GM21786 (cell line): Measurements from ENCODE around the gene PYGM.

Source experiments
- ATAC-seq: cut with Tn5 transposase; IDR thresholded peaks from one replicate; pipeline ENCODE4 v1.9.1; 2021; ENCODE audit not compliant: unreplicated experiment

The PYGM gene

DNA sequence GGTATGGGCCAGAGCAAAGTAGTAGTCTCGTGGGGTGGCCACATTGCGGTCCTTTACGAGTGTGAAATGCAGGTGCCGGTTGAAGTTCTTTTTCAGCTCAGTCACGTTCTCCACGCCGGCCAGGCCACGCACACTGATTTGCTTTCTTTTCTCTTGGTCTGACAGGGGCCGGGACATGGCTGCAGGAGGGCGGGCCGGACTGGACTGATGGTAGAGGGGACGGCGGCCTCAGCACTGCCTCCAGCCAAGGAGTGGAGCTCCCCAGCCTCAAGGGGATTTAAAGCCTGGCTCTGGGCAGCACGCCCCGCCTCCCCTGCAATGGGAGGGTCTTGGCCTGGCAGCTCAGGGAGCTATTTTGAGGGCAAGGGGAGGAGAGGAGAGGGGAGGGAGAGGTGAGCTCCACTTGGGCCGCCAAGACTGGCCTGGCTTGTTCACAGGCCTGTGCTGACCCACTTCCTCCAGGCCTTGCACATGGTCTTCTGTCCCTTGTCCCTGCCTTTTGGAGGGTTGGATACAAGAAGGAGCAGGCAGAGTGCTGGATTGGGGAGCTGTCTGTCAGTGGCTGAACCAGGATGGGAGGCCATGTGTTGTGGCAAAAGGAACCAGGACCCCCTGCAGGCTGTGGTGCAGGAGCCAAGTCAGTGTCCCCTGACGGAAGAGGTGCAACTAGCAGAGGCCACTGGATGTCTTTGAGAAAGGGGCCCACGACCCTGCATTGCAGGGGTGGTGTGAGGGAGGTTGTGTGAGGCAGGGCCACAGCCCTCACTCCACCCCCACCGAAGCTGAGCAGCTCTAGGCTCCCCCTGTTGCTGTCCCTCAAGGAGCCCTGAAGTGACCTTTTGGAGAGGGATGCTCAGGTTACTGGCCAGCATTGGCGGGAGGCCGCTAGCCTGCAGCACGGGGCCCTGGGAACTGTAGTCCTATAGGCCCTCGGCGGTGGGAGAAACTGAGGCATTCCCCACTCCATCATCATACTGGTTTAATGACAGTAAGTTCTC lies at the start of gene PYGM:
TSS of gene PYGM (minus strand) at position 253 of the 998 bp plus-strand sequence. CDS start at position 177, 76 bp downstream.
- no peak for ATAC-seq

DNA sequence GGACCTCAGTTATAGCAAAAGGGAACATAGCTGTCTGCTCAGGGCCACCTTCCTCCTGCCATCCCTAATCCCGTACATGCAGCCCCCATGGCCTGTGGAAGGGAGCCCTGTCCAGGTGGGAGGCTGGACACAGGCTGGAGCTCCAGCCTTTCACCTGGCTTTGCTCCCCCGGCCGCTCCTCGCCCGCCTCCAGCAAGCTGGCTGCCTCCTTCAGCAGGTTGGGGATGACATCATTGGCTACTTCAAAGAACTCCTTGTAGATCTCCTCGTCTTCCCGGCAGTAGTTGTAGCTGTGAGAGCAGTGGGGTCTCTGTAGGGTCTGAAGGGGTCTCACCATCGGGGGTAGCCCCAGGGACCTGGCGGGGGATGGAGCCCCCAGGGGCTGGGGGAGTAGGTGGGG lies 45.7 kb upstream of the PYGM start:
- no peak for ATAC-seq

DNA sequence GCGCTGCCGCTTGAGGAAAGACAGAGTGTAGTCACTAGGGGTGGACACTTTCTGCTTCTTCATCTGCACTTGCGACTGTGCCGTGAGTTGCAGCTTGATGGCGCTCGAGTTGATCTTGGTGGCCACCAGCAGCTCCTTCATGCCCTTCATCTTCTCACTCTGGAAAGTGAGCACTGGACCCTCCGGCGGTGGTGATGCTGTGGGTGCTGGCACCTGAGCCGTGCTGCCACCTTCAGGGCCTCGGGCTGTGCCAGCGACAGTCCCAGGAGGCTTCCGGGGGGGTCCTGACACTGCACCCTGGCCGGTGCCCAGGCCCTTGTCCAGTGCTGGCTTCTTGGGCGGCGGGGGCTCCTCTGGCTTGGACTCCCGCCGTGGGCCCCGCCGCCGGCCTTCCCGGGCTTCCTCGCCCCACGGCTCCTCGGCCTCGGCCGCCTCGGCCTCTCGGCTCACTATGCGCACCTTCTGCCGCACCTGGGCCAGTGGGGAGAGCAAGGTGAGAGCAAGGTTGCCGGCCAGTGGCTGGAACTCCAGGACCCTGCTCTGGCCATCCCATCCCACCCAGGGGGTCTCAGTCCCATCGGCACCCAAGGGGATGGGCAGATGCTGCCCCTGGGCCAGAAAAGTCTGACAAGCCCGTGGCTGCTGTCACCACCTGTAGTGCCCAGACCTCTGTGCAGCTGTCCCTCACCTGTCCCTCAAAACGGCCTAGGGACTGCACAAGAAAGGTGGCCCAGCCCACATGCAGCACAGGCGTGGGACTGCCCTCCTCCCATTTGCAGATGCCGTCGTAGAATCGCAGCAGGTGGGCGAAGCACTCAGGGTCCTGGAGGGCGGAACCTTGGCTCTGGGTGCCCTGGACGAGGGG lies 44.8 kb upstream of the PYGM start:
- ATAC-seq, result no peak

DNA sequence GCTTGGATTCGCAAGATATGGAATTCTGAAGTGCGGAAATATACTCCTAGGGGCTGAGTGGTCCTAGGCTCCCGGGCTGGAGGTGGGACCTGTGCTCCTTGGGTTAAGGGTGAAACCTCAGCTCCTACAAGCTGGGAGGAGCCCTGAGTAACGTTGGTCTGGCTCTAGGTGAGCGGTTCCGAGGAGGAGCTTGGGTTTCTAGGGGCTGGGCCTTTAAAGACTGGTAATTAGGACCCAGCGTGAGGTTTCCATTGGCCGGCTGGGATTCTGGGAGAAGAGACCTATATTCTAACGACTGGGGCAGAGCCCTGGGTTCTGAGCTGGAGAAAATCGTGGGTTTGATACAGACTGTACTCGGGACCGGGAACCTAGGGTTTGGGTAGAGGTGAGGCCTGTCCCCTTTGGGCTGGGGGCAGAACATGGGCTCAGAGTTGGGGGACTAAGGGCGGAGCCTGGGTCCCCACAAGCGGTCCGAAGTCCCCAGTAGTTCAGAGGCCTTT lies 44.1 kb upstream of the PYGM start:
- no peak for ATAC-seq

DNA sequence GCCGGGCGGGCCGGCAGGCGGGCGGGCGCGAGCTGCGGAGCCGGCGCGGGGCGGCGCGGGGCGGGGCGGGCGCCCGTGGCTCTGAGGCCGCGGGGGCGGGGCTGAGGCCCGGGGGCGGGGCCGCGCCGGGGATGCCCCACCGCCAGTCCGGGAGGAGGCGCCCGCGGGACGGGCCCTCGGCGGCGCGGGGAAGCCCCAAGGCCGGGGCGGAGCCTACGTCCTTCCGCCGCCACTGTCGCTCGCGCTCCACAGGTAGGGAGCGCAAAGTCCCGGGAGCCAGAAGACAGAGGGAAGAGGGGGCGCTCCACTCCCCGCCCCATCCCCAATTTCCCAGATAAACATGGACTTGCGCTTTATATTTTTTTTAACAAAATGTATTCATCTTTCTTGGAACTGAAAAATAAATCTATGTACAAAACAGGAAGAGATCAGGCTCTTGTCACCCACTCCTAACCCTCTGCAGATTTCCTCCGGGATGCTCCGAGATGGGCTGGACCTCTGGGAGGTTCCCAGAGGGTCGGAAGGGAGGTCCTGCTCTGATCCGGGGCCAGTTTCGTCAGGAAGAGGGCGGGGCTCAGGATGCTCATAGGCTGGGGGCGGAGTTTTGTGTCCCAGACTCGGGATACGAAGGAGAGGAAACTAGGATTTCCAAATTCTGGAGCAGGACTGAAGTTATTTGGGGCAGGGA lies 43.5 kb upstream of the PYGM start, which contains the start of gene MAP4K2:
TSS of gene MAP4K2 (minus strand) at position 57 of the 688 bp plus-strand sequence. CDS start 65 bp downstream, outside the sequence.
- ATAC-seq, result no peak

DNA sequence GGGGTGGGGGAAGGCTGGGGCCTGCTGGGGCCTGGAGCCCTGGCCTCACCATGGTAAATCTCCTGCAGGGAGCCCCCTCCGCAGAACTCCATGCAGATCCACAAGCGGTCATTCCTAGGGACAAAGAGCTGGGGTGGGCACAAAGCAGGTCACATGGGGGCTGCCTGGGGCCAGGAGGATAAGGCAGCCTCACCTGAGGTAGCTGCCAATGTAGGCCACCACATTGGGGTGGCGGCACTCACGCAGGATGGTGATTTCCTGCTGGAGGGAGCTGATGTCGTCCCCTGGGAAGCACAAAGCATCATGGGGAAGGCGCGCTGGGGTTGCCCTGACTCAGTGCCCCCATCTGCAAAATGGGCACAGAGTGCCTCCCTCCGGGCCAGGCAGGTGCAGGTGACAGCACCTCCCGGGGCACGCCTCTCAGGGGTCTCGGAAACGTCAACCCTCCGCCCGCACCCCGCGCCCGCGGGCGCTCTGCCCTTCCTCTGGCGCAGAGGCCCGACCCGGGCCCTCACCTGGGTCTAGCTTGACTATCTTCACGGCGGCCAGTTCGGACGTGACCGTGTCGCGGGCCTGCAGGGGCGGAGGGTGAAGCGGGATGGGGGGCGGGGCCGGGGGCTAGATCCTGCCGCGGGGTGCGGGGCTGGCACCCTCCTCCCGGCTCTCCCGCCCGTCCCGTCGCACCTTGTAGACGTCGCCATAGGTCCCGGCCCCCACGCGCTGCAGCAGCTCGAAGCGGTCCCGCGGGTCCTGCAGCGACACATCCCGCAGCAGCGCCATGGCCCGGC lies 42.8 kb upstream of the PYGM start:
- no peak for ATAC-seq

DNA sequence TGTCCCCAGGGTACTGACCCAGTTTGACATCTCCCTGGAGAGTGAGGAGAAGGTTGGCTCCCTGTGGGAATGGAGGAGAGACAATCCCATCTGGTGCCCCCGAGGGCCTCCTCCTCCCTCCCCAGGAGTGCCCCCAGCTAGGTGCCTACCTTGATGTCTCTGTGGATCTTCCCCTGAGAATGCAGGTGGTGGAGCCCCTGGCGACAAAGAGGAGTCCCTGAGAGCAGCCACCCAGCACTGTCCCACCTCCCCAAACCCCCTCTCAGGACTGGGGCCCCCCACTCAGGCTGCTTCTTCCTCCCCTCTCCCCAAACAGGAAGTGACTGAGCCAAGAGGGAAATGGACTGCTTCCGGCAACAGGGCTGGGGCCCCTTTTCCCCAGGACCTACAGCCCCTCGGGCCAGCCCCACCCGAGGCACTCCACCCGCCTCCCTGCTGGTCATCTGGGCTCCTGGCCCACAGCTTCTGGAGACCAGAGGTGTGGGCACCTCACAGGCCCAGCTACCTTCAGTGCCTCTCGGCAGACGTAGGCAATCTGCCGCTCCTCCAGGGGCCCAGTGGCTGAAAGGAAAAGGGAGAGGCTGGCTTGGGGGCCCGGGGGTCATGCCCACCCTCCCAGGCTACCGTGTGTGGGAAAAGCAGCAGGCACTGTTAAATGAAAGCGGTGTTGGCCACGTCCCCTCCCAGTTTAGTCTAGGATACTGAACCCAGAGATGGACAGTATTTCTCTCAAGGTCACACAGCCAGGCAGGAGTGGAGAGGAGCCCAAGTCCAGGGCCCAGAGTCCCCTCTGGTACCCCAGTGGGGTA lies 42.0 kb upstream of the PYGM start:
- ATAC-seq, result no peak

DNA sequence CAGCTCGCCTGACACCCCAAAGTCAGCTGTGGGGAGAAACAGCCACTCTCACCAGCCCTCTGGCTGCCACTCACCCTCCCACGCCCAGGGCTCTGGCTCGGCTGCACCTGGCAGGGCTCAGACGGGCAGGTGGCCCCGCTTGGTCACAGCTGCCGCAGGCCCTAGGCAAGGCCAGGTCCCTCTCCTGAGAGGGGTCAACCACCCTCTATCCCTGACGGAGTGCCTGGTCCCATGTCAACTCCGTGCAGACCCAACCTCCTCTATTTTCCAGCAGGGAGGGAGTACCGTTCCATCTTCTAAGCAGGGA lies 41.3 kb upstream of the PYGM start:
- no peak for ATAC-seq

DNA sequence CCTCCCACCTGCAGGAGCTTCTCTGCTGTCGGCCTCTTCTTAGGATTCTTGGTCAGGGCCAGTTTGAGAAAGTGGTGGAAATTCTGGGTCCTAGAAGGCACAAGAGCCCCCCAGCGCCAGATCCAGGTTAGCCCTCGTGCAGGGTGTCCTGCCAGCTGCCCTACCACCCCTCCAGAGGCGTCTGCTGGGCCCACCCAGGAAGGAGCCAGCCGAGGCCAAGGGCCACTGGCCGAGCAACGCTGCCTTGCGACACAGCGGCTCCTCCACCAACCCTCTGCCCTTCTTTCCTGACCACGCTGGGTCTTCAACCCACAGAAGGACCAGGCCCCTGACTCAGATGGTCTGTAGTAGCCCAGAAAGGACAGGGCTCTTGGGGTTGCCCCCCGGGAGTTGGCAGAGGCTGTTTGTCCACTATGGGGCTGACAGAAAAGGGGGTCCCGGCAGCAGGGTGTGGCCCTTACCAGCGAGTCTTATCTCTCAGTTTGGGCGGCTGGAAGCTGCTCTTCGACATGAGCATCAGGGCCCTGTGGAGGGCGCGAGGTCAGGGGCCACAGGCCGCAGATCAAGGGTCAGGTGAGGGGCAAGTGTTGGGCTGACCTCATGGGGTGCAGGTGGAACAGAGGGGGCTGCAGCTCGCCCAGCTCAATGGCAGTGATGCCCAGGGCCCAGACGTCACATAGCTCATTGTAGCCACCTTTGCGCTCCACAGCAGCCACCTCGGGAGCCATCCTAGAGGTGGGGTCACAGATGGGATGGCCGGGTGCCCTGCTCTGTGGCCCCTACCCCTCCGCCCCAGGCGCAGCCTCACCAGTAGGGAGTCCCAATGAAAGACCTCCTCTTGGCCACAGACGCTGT lies 40.8 kb upstream of the PYGM start:
- no peak for ATAC-seq

DNA sequence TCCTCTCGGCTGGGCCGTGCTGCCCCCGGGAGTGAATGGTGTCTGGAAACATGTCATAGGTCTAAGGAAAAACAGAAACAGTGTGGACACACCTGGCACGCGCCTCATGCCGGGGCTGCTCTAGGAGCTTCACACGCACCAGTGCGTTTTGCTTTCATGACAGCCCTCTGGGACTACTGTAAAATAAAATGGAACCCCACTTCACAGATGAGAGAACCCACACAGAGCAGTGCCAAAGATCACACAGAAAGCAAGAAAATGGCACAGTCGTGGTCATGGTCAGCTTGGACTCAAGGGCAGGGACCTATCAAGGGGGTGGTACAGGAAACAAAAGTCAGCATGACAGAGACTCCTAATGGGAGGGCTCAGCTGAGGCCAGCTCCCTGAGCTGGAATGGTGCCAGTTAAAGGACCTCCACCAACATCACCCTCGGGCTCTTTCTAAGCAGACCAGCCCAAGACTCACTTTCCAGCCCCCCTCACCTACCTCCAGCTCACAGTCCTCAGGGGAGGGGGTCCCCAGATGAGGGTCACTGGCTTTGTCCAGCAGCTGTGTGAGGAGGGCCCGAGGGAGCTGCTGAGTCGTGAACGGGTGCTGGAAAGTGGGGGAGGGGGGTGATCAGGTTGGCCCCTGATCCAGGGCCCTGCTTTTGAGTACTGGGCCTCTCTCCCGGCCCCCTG lies 40.0 kb upstream of the PYGM start:
- ATAC-seq, result no peak

DNA sequence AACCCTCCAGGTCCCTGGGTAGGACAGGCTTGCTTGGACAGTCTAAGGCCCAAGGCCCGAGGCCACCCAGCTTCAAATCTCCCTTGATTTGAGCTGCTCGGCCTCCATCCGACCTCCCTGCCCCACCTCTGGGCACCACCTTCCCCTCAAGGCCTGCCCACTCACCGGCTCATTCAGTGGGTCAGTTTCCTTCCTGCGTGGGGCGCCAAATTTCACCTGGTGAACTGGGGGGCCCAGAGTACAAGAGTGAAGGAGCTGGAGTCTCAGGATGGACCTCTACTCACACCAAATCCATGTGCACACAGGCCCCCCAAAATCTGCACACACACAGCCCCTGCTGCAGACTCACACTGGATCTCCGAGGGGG lies 39.5 kb upstream of the PYGM start:
- no peak for ATAC-seq

DNA sequence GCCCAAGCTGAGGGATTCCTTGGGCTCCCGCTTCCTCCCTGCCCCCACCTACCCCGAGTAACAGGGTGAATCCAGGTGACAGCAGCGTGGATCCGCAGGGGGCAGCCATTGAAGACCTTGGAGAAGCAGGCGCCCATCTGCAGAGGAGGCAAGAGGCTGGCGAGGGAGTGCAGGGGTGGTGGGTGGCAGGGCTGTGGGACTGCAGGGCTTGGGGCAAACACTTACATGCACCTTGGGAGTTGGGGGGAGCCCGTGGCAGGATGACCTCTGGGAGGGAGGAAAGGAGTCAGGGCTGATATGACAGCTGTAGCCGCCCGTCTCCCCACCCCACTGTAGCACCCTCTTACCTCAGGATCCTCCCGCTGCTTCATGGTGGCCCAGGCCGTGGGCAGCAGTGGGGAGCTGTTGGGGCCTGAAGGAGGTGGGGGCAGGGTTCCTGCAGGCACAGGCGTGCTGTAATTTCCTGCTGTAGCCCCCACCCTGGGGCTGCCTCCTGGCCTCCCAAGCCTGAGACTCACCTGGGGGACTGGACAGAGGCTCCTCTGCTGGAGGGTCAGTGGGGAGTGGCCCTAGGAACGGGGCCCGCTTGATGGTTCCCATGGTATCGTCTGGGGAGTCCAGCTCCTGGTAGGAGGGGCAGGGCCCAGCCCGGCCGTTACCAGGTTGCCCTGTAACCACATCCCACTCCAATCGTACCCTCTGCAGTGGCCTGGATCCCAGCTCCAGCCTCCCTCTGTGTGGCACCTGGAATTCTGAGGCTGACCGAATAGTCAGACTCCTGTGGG lies 37.2 kb upstream of the PYGM start:
- ATAC-seq, result no peak

DNA sequence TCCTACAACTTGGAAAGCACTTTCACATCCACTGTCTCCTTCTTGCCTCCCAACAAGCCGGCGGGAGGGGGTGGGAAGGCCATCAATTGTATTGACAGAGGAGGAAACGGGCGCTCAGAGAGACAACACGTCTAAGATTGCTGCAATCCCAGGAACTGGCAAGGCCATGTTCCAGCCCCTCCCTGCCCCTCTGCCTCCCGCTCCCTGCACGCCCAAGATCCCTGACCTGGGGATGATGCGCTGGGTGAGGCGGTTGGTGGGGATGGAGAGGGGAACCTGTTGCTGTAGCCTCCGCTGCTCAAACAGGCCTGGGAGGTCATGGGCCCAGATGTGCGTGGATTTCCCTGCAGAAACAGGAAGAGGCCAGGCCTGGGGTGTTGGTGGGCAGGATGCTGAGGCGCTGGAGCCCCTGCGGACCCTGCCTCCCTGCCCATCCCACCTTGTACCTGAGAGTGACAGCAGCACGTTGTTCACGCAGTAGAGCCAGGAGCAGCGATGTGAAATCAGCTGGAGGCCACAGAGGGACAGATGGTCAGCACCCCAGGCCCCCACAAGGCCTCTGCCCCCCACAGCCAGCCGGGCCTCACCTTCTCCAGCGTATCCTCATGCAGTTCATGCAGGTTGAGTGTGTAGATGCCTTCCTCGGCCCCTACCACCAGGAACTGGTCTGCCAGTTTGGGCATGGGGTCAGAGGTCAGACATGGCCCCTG lies 36.4 kb upstream of the PYGM start:
- no peak for ATAC-seq

DNA sequence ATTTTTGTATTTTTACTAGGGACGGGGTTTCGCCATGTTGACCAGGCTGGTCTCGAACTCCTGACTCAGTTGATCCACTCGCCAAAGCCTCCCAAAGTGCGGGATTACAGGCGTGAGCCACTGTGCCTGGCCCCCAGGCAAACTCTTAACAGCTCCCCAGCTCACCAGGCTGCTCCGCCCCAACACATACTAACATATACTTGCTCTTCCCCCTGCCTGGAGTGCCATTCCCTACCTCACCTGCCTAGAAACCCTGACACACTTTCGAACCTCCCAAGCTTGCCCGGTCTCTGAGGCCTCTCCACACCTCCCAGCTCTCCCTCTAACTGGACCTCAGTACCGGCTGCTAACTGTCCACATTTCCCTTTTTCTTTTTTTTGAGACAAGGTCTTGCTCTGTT lies 34.8 kb upstream of the PYGM start:
- ATAC-seq, result no peak

DNA sequence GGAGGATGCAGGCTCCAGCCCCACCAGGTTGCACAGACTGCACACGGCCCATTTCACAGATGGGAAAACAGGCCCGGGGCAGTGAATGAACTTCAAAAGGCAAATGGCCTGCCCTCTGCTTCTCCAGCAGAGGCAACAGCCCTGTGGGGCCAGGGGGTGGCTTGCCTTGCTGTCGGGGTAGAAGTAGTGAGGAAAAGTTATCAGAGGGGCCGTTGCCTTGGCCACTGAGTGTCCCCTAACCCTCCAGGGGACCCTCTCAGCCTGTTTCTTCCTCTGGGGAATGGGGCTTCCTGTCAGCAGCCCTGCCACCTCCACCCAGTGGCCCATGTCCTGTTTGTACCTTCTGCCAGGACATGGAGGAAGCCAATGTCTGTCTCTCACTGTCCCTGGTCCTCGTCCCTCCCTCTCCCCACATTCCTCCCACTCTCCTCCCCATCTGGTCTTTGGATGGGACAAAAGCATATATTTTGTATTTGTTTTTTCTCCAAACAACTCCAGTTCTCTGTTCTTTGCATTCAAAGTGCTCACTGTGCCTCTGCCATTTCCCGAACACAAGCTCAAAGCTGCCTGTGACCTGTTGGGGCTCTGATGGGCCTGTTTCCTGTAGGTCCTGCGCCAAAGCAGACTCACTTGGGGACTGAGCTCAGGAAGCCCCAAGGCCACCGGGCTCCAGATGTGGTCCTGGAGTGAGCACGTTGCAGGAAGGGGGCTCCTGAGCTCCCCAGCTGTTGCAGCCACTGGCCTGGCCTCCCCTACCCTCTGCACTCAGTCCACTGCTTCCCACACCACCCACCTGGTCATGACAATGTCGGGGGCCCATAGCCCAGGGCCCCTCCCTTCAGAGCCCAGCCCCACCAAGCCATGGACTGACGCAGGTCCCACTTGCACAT lies 33.7 kb upstream of the PYGM start:
- no peak for ATAC-seq

DNA sequence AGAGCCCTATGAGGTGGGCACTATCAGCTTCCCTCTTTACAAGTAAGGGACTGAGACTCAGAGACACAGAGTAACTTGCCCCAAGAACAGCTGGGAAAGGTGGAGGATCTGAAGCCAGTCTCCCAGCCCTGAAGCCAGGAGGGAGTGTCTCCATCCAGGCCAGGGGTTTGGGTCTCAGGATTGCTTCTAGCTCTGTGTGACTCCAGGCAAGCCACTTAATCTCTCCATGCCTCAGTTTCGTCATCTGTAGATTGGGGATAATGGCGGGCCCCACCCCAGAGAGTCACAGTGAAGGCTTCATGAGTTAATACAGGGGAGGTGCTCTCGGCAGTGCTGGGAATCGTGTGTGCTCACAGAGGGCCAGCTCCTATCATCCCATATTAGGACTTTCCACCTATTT lies 32.7 kb upstream of the PYGM start:
- ATAC-seq, result no peak
